ENCODE data around the gene AKAP12. TPM values are rescaled to one million over a fixed set of nuclear protein-coding genes. Genes with fewer than 3 reads are reported as not detected.

AKAP12 gene
- polyA plus RNA-seq, 2 of the 4 experiments (the other 2 are of a cell fraction) = 32.1 to 192 TPM

DNA sequence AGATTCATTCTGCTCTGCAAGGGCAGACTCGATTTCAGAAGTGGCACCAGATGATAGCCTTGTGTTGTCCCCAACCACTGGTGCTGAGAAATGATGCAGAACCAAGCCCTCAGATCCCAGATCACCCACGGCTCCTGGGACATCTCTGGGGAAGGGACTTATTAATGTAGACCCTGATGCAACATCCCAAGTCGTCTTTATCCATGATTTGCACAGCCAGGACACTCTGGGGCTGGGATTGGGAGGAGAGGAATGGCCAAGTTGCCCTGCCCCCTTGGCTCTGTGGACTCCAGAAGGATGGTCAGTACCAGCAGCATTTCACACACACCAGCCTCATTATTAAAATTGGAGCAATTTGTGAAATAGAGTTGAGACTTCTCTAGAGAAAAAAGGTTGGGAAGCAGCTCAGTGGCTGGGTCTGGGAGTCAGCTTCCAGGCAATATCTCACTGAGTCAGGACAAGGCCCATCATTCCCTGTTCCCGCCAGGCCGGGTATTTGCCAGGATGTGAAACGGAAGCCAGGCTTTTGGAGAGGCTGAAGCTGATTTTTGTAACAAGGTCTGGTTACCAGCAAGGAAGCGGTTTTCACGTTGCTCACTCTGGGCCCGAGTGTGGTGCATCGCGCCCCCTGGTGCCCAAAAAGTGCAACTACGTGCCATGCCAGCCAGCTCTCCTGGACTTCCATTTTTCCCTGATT lies 84.2 kb downstream of the AKAP12 start:
- POLR2A ChIA-PET = interaction anchor here (0.7 to 2.6 kb wide), 4 partner anchors 83 to 506 kb away, joined by 3 to 8 read pairs (median 3); no protein-coding TSS in a partner anchor

DNA sequence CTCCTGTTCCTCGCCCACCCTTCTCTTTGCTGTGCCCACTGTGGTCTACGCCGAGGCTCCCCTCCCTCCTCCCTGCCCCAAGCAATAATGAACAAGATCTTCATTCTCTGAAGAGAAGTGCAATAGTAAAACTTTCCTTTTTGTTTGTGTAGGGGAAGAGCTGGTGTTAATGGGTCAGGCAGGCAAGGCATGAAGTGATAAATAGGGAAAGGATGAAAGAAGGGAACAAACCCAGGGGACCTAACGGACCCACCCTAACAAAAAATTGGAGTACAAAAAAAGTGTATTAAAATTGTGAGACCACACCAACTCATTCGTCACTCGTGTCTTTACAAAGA lies 84.7 kb downstream of the AKAP12 start:
- no peaks in the 10 kb centered on the region for H3K9me3 ChIP-seq
- FAIRE-seq (no peak), DNase-seq (ENCODE audit: low read depth in 1 of 2, low spot score in 1 of 2) (no peak), ATAC-seq (peak in 1 of 2 experiments; percentile 1; a peak in 2 of 6 replicates)
- peak overlapping the region; percentile 80 for H3K4me2 ChIP-seq
- TF ChIP-seq RARB (CRISPR knock-in tag; IDR thresholded peaks at IDR 0.05) = no peak
- no peak for TF ChIP-seq POLR2AphosphoS2 (conservative IDR thresholded peaks at IDR 0.05; ENCODE audit: low read length)
- TF ChIP-seq POLR2A (IDR thresholded peaks at IDR 0.05; ENCODE audit: low read length) = no peak
- no peak for TF ChIP-seq ESRRA (IDR thresholded peaks at IDR 0.05; ENCODE audit: borderline replicate concordance, low read length)
- TF ChIP-seq ZFP36 (IDR thresholded peaks at IDR 0.05; ENCODE audit: borderline replicate concordance, partially characterized antibody) = no peak
- no peak for TF ChIP-seq ZC3H11A (IDR thresholded peaks at IDR 0.05)
- TF ChIP-seq EP300 (IDR thresholded peaks at IDR 0.05) = no peak
- TF ChIP-seq, protein P1, sequence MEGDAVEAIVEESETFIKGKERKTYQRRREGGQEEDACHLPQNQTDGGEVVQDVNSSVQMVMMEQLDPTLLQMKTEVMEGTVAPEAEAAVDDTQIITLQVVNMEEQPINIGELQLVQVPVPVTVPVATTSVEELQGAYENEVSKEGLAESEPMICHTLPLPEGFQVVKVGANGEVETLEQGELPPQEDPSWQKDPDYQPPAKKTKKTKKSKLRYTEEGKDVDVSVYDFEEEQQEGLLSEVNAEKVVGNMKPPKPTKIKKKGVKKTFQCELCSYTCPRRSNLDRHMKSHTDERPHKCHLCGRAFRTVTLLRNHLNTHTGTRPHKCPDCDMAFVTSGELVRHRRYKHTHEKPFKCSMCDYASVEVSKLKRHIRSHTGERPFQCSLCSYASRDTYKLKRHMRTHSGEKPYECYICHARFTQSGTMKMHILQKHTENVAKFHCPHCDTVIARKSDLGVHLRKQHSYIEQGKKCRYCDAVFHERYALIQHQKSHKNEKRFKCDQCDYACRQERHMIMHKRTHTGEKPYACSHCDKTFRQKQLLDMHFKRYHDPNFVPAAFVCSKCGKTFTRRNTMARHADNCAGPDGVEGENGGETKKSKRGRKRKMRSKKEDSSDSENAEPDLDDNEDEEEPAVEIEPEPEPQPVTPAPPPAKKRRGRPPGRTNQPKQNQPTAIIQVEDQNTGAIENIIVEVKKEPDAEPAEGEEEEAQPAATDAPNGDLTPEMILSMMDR (IDR thresholded peaks at IDR 0.05) = no peak; the same call in 1 of the 3 replicates
- no peak for TF ChIP-seq RFX5 (IDR thresholded peaks at IDR 0.05)
- TF ChIP-seq, protein P2, sequence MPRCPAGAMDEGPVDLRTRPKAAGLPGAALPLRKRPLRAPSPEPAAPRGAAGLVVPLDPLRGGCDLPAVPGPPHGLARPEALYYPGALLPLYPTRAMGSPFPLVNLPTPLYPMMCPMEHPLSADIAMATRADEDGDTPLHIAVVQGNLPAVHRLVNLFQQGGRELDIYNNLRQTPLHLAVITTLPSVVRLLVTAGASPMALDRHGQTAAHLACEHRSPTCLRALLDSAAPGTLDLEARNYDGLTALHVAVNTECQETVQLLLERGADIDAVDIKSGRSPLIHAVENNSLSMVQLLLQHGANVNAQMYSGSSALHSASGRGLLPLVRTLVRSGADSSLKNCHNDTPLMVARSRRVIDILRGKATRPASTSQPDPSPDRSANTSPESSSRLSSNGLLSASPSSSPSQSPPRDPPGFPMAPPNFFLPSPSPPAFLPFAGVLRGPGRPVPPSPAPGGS (IDR thresholded peaks at IDR 0.05) = no peak
- TF ChIP-seq, protein P3, sequence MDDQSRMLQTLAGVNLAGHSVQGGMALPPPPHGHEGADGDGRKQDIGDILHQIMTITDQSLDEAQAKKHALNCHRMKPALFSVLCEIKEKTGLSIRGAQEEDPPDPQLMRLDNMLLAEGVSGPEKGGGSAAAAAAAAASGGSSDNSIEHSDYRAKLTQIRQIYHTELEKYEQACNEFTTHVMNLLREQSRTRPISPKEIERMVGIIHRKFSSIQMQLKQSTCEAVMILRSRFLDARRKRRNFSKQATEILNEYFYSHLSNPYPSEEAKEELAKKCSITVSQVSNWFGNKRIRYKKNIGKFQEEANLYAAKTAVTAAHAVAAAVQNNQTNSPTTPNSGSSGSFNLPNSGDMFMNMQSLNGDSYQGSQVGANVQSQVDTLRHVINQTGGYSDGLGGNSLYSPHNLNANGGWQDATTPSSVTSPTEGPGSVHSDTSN (IDR thresholded peaks at IDR 0.05) = no peak
- H3K4me3 ChIP-seq = no peak overlapping the region
- peaks cover 31% of the 10 kb centered on the region for H3K4me1 ChIP-seq
- CTCF ChIA-PET = interaction anchor here (0.7 to 7.2 kb wide), 65 partner anchors 10 to 507 kb away, joined by 3 to 192 read pairs (median 4); no protein-coding TSS in a partner anchor
- WGBS (ENCODE audit: missing lambda C conversion rate) = 30% methylated on average over 6 of the region's 6 CpGs
- H3K27ac ChIP-seq = peak overlapping the region; percentile 83 to 84
- POLR2A ChIA-PET = interaction anchor here (0.7 to 2.6 kb wide), 4 partner anchors 84 to 507 kb away, joined by 3 to 8 read pairs (median 3); no protein-coding TSS in a partner anchor

More for the DNA sequence above, 84.2 kb downstream of the AKAP12 start:
- no peak overlapping the region for H3K4me3 ChIP-seq
- TF ChIP-seq SMC3 (IDR thresholded peaks at IDR 0.05) (peak; percentile 91), RAD21 (conservative IDR thresholded peaks at IDR 0.05 in 1 of 2, IDR thresholded peaks at IDR 0.05 in 1 of 2) (peak; percentile 89 to 91), HDAC2 (IDR thresholded peaks at IDR 0.05) (no peak), POLR2AphosphoS2 (conservative IDR thresholded peaks at IDR 0.05; ENCODE audit: low read length) (no peak), CBX2 (IDR thresholded peaks at IDR 0.05; ENCODE audit: borderline replicate concordance, low read depth) (no peak), TP53 (CRISPR knock-in tag; IDR thresholded peaks at IDR 0.05) (no peak), MAFK (IDR thresholded peaks at IDR 0.05; ENCODE audit: partially characterized antibody) (no peak)
- TF ChIP-seq, protein P4, sequence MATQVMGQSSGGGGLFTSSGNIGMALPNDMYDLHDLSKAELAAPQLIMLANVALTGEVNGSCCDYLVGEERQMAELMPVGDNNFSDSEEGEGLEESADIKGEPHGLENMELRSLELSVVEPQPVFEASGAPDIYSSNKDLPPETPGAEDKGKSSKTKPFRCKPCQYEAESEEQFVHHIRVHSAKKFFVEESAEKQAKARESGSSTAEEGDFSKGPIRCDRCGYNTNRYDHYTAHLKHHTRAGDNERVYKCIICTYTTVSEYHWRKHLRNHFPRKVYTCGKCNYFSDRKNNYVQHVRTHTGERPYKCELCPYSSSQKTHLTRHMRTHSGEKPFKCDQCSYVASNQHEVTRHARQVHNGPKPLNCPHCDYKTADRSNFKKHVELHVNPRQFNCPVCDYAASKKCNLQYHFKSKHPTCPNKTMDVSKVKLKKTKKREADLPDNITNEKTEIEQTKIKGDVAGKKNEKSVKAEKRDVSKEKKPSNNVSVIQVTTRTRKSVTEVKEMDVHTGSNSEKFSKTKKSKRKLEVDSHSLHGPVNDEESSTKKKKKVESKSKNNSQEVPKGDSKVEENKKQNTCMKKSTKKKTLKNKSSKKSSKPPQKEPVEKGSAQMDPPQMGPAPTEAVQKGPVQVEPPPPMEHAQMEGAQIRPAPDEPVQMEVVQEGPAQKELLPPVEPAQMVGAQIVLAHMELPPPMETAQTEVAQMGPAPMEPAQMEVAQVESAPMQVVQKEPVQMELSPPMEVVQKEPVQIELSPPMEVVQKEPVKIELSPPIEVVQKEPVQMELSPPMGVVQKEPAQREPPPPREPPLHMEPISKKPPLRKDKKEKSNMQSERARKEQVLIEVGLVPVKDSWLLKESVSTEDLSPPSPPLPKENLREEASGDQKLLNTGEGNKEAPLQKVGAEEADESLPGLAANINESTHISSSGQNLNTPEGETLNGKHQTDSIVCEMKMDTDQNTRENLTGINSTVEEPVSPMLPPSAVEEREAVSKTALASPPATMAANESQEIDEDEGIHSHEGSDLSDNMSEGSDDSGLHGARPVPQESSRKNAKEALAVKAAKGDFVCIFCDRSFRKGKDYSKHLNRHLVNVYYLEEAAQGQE (IDR thresholded peaks at IDR 0.05) = no peak
- TF ChIP-seq, protein P5, sequence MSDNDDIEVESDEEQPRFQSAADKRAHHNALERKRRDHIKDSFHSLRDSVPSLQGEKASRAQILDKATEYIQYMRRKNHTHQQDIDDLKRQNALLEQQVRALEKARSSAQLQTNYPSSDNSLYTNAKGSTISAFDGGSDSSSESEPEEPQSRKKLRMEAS (IDR thresholded peaks at IDR 0.05) = no peak
- TF ChIP-seq, protein P1 (IDR thresholded peaks at IDR 0.05) = peak; percentile 76
- DNase-seq (ENCODE audit: low read depth in 1 of 2, low spot score in 1 of 2) (peak; percentile 20 to 84), FAIRE-seq (no peak), ATAC-seq (peak; percentile 72 to 85)
- no peaks in the 10 kb centered on the region for H3K9me3 ChIP-seq
- H3K27ac ChIP-seq = peak overlapping the region; percentile 83 to 84
- 13% methylated on average over 10 of the region's 12 CpGs for WGBS (ENCODE audit: missing lambda C conversion rate)
- peaks cover 30% of the 10 kb centered on the region for H3K4me1 ChIP-seq
- peak overlapping the region; percentile 80 for H3K4me2 ChIP-seq
- CTCF ChIA-PET = interaction anchor here (0.6 to 7.2 kb wide), 71 partner anchors 10 to 506 kb away, joined by 3 to 192 read pairs (median 4); no protein-coding TSS in a partner anchor
